ENCODE measurements around the gene IARS2. TPM values are rescaled to one million over a fixed set of nuclear protein-coding genes. Genes with fewer than 3 reads are reported as not detected.
A peak's percentile ranks its signal among the peaks of the same experiment; 100 is the strongest.
"Not testable (repeated sequence)": the region's sequence is repeated elsewhere in the genome, so short reads cannot be mapped to it uniquely, and the experiment has no call there.

Gene IARS2
- total RNA-seq, 1 donor from 2014 or later: 84.3 TPM

GRCh38 chr1:220127076-220127475, 33.1 kb downstream of the IARS2 start:
- Mint-ChIP-seq H3K4me1 (peaks cover 11% of the 10 kb centered on the region), H3K36me3 (ENCODE audit: low read depth) (peaks cover 39% of the 10 kb centered on the region), H3K4me3 (no peak overlapping the region), H3K27me3 (no peaks in the 10 kb centered on the region), H3K27ac (no peak overlapping the region), H3K9me3 (no peaks in the 10 kb centered on the region)
- peak; percentile 10 for DNase-seq
- intact Hi-C loops (cut with micrococcal nuclease): no loop called here

GRCh38 chr1:220129479-220130210, 35.7 kb downstream of the IARS2 start:
- Mint-ChIP-seq H3K9me3 (no peaks in the 10 kb centered on the region), H3K36me3 (ENCODE audit: low read depth) (peaks cover 49% of the 10 kb centered on the region), H3K4me1 (peaks cover 9% of the 10 kb centered on the region), H3K27me3 (no peaks in the 10 kb centered on the region), H3K27ac (no peak overlapping the region), H3K4me3 (no peak overlapping the region)
- intact Hi-C loops (cut with micrococcal nuclease): no loop called here
- no peak for DNase-seq

DNA sequence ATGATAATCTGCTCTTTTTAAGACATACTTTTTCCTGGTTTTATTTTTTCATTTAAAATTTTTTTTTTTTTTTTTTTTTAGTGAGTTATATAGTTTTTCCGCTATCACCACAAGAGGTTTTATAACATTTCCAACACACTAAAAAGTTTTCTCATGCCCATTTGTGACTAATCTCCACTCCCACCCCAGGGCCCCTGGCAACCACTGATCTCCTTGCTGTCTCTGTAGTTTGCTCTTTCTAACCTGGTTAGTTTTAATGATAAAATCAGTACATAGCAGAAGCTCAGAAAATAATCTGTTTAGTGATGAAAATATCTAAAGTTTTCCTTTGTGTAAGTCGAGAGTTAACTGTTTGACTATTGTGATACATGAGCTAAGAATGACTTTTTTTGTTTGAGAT, 41.8 kb downstream of the IARS2 start:
- no peak for DNase-seq
- H3K9me3 Mint-ChIP-seq: no peaks in the 10 kb centered on the region
- peaks cover 43% of the 10 kb centered on the region for H3K36me3 Mint-ChIP-seq (ENCODE audit: low read depth)

GRCh38 chr1:220137019-220137786, 43.3 kb downstream of the IARS2 start:
- H3K27me3 Mint-ChIP-seq: no peaks in the 10 kb centered on the region
- peak; percentile 67 for DNase-seq
- peaks cover 48% of the 10 kb centered on the region for H3K36me3 Mint-ChIP-seq (ENCODE audit: low read depth)
- H3K4me1 Mint-ChIP-seq: peaks cover 14% of the 10 kb centered on the region
- intact Hi-C loops (cut with micrococcal nuclease): no loop called here
- H3K9me3 Mint-ChIP-seq: no peaks in the 10 kb centered on the region
- H3K27ac Mint-ChIP-seq: peak overlapping the region; percentile 63
- peak overlapping the region; percentile 15 for H3K4me3 Mint-ChIP-seq

More for the DNA sequence above, 41.8 kb downstream of the IARS2 start:
- Mint-ChIP-seq H3K4me3 (no peak overlapping the region), H3K27ac (peak overlapping the region; percentile 72), H3K4me1 (peaks cover 16% of the 10 kb centered on the region), H3K27me3 (no peaks in the 10 kb centered on the region)
- intact Hi-C loops (cut with micrococcal nuclease): no loop called here

DNA sequence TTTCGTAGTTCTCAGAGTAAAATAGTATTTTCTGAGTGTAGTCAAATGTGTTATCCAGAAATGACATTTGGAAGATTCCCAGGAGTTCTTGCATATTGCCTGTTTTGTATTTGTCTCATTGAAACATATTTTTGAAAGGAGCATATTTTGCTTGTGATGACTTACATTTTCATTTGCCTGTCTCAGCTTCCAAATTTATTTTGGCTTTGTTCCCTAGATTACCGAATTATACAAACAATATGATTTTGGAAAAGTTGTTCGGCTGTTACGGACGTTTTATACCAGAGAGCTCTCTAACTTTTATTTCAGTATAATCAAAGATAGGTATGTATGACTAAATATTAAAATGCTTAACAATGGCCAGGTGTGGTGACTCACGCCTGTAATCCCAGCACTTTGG, 46.0 kb downstream of the IARS2 start:
- Mint-ChIP-seq H3K36me3 (ENCODE audit: low read depth) (peaks cover 48% of the 10 kb centered on the region), H3K4me3 (no peak overlapping the region), H3K27ac (no peak overlapping the region), H3K4me1 (peaks cover 9% of the 10 kb centered on the region), H3K9me3 (no peaks in the 10 kb centered on the region), H3K27me3 (no peaks in the 10 kb centered on the region)
- intact Hi-C loops (cut with micrococcal nuclease): no loop called here
- no peak for DNase-seq

GRCh38 chr1:220144051-220144450, 50.1 kb downstream of the IARS2 start:
- H3K27me3 Mint-ChIP-seq: no peaks in the 10 kb centered on the region
- H3K4me3 Mint-ChIP-seq: no peak overlapping the region
- H3K4me1 Mint-ChIP-seq: peaks cover 3% of the 10 kb centered on the region
- intact Hi-C loops (cut with micrococcal nuclease): no loop called here
- no peak overlapping the region for H3K27ac Mint-ChIP-seq
- DNase-seq: no peak
- peaks cover 49% of the 10 kb centered on the region for H3K36me3 Mint-ChIP-seq (ENCODE audit: low read depth)
- no peaks in the 10 kb centered on the region for H3K9me3 Mint-ChIP-seq

- Mint-ChIP-seq H3K4me3 (no peak overlapping the region), H3K27me3 (no peaks in the 10 kb centered on the region), H3K4me1 (peaks cover 3% of the 10 kb centered on the region), H3K9me3 (no peaks in the 10 kb centered on the region), H3K36me3 (ENCODE audit: low read depth) (peaks cover 40% of the 10 kb centered on the region), H3K27ac (no peak overlapping the region)
- intact Hi-C loops (cut with micrococcal nuclease): no loop called here
- no peak for DNase-seq
Measured at GRCh38 chr1:220149742-220150141, 55.8 kb downstream of the IARS2 start.

DNA sequence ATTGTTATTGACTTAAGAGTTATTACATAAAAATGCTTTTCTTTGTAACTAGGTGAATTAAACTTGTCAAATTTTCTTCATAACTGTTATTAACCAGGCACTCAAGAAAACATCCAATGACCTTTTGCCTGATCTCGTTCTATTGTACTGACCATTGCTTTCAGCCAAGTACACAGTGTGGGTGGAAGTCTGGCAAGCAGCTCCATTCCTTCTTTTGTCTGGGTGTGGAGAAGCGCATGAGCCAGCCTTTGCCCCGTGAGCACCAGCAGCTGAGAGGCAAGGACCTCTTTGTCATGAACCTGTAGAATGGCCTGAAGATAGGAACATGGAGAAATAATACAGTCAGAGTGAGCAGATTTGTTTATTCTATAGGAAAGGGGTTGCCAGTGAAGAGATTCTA, 57.5 kb downstream of the IARS2 start:
- intact Hi-C loops (cut with micrococcal nuclease): no loop called here
- H3K36me3 Mint-ChIP-seq (ENCODE audit: low read depth): peaks cover 37% of the 10 kb centered on the region
- H3K27me3 Mint-ChIP-seq: no peaks in the 10 kb centered on the region
- H3K4me3 Mint-ChIP-seq: no peak overlapping the region
- H3K9me3 Mint-ChIP-seq: no peaks in the 10 kb centered on the region
- no peak for DNase-seq
- no peak overlapping the region for H3K27ac Mint-ChIP-seq
- peaks cover 1% of the 10 kb centered on the region for H3K4me1 Mint-ChIP-seq

DNA sequence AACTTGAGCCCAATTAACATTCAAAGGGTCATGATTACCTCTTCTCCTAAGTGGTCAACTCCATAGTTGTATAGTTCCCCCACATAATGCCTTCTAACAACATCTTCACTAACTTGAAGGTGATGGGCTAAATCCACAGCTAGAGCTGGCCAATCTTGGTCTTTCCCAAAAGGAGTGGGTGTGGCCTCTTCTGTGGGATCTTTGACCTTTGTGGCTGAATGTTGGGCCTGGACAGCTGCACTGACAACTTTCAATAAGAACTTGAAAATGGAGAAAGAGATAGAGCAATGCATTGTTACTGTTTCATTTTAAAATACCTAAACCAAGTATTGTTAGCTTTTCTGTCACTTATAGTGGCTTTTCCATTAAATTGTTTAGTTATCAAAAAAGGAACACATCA, 59.2 kb downstream of the IARS2 start:
- peak overlapping the region; percentile 41 for H3K27ac Mint-ChIP-seq
- H3K4me3 Mint-ChIP-seq: no peak overlapping the region
- no peaks in the 10 kb centered on the region for H3K9me3 Mint-ChIP-seq
- peaks cover 11% of the 10 kb centered on the region for H3K4me1 Mint-ChIP-seq
- no peak for DNase-seq
- H3K36me3 Mint-ChIP-seq (ENCODE audit: low read depth): peaks cover 43% of the 10 kb centered on the region
- no peaks in the 10 kb centered on the region for H3K27me3 Mint-ChIP-seq
- intact Hi-C loops (cut with micrococcal nuclease): no loop called here

GRCh38 chr1:220156620-220157146, 62.8 kb downstream of the IARS2 start:
- intact Hi-C loops (cut with micrococcal nuclease): no loop called here
- no peaks in the 10 kb centered on the region for H3K9me3 Mint-ChIP-seq
- peaks cover 20% of the 10 kb centered on the region for H3K4me1 Mint-ChIP-seq
- H3K27me3 Mint-ChIP-seq: no peaks in the 10 kb centered on the region
- no peak overlapping the region for H3K4me3 Mint-ChIP-seq
- no peak for DNase-seq
- peak overlapping the region; percentile 42 for H3K27ac Mint-ChIP-seq
- H3K36me3 Mint-ChIP-seq (ENCODE audit: low read depth): peaks cover 56% of the 10 kb centered on the region

DNA sequence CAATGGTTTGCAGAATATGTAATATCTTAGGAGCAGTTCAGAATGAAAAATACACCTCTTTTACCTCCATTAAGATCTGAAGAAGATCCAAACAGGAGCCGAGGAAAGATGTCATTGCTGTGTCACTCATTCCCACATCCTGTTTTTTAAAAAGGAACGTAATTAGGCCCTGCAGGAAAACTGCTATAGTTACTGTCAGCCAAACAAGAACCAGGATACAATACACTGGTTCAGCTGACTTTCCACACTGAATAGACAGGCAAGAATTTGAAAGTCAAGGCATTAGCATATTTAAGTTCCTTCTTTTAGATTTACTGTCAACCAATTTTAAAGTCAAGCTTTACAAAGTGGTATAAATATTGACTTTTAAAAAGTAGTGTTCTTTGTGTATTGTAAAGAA, 63.8 kb downstream of the IARS2 start:
- H3K9me3 Mint-ChIP-seq: no peaks in the 10 kb centered on the region
- no peak overlapping the region for H3K27ac Mint-ChIP-seq
- intact Hi-C loops (cut with micrococcal nuclease): no loop called here
- no peaks in the 10 kb centered on the region for H3K27me3 Mint-ChIP-seq
- no peak overlapping the region for H3K4me3 Mint-ChIP-seq
- H3K4me1 Mint-ChIP-seq: peaks cover 20% of the 10 kb centered on the region
- H3K36me3 Mint-ChIP-seq (ENCODE audit: low read depth): peaks cover 50% of the 10 kb centered on the region
- no peak for DNase-seq

- H3K27ac Mint-ChIP-seq; H3K4me3 Mint-ChIP-seq; H3K9me3 Mint-ChIP-seq; H3K27me3 Mint-ChIP-seq; intact Hi-C loops (cut with micrococcal nuclease); DNase-seq: not testable (repeated sequence)
- Mint-ChIP-seq H3K36me3 (ENCODE audit: low read depth) (peaks cover 46% of the 10 kb centered on the region), H3K4me1 (peaks cover 20% of the 10 kb centered on the region)
Measured at GRCh38 chr1:220158530-220158929, 64.6 kb downstream of the IARS2 start.

DNA sequence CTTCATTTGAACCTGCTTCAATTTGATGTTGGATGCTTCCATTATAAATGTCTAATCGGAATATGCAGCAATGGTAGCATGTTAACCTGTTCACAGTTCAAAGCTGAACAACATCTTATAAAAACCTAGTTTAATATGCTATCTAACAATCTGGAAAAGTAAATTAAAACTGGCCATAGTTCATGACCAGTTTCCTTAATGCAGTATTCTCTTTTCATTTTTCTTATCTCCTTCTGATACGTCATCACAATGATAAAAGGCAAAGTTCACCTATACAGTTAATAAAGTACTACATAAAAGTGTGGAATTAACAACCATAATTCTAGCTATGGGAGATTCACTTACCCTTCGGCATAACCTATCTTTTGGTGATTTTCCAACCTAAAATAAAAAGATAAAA, 65.1 kb downstream of the IARS2 start:
- Mint-ChIP-seq H3K27ac (no peak overlapping the region), H3K27me3 (no peaks in the 10 kb centered on the region), H3K36me3 (ENCODE audit: low read depth) (peaks cover 44% of the 10 kb centered on the region), H3K4me3 (no peak overlapping the region), H3K4me1 (peaks cover 20% of the 10 kb centered on the region), H3K9me3 (no peaks in the 10 kb centered on the region)
- intact Hi-C loops (cut with micrococcal nuclease): no loop called here
- no peak for DNase-seq

DNA sequence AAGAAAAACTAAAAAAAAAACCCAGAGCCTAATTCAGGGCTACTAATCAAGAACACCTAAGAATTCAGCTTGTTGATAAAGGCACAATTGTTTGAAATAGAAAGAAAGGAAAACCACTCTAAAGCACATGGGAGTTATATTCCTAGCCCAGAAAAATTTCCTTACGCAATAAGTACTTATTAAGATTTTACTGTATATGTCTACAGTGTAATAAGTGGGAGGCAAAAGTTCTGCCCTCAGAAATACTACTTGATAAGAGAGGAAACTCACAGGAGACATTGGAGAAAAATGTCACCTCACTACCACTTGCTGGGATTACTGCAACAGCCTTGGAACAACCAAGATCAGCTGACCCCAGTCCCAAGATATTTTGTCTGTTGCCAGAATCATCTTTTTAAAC, 66.1 kb downstream of the IARS2 start:
- Mint-ChIP-seq H3K9me3 (no peaks in the 10 kb centered on the region), H3K4me3 (no peak overlapping the region), H3K27ac (no peak overlapping the region), H3K4me1 (peaks cover 20% of the 10 kb centered on the region), H3K27me3 (no peaks in the 10 kb centered on the region), H3K36me3 (ENCODE audit: low read depth) (peaks cover 42% of the 10 kb centered on the region)
- DNase-seq: no peak
- intact Hi-C loops (cut with micrococcal nuclease): no loop called here
